Hippocampal formation (tissue), 2 donors: Measurements from ENCODE around the gene PRKG1.
"Not testable (repeated sequence)": the region's sequence is repeated elsewhere in the genome, so short reads cannot be mapped to it uniquely, and the experiment has no call there.

Experiments
- DNase-seq, 2 donors: peaks; one replicate each; lab custom pipeline; 2025; lab: John Stamatoyannopoulos, UW

The PRKG1 gene

GRCh38 chr10:51321300-51321699, 247.0 kb downstream of the PRKG1 start:
- no peak for DNase-seq

GRCh38 chr10:51321980-51322379, 247.7 kb downstream of the PRKG1 start:
- DNase-seq = no peak

DNA sequence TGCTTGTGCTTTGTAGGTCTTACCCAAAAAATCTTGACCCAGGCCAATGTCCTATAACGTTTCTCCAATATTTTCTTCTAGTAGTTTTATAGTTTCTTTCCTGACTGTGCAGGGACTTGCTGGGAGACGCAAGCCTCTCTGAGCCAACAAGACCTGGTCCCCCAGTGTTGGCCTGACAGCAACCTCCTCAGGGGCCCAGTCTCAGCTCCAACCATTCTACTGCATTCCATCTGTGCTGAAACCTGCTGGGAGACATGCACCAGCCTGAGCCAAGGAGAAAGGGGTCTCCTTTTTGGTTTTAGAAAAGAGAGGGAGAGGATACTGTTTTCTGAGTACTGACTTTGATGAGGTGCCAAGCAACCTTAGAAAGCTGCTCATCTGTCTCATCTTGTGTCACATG, 251.4 kb downstream of the PRKG1 start:
- DNase-seq = no peak

DNA sequence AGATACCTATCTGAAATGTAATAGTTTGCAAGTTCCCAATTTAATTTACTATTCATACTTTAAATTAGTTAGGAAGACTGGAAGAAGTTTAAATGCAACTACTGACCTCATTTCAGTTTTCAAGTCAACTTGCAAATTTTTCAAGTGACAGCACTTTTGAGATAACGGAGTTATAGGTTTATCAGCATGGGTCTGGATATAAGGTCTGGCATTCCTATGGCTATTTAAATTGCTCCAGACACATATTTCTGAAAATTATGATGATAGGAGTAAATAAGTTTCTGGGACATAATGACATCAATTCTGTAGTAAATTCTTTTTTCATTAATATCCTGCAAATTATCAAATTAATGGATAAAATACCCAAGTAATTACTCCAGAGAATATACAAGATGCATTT, 251.9 kb downstream of the PRKG1 start:
- no peak for DNase-seq

DNA sequence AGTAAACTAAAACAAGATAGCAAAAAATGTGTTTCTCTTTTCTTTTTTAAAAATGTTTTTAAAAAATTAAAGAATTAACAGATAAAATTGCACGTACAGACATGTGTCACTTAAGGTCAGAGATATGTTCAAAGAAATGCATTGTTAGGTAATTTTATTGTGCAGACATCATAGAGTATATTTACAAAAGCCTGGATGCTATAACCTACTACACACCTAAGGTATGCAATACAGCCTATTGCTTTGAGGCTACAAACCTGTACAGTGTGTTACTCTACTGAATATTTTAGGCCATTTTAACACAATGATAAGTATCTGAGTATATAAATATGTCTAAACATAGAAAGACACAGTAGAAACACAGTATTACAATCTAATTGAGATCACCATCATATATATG, 253.1 kb downstream of the PRKG1 start:
- DNase-seq = no peak

DNA sequence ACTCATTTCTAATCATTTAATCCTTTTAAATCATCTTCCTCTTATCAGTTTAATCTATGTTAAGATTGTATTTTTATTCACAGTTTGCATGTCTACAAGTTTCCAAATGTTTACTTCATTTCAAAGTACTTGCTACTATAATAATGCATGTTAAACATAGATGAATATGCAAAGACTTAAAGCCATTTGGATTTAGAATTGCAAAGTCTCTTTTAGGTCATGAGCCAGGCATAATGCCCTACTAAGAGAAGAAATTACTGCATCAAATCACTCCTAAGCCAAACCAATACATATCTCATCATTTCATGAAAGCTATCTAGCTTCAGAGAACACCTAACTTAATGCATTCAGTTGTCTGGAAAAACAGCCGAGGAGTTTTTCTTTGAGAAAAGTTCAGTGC, 266.1 kb downstream of the PRKG1 start:
- DNase-seq = no peak

DNA sequence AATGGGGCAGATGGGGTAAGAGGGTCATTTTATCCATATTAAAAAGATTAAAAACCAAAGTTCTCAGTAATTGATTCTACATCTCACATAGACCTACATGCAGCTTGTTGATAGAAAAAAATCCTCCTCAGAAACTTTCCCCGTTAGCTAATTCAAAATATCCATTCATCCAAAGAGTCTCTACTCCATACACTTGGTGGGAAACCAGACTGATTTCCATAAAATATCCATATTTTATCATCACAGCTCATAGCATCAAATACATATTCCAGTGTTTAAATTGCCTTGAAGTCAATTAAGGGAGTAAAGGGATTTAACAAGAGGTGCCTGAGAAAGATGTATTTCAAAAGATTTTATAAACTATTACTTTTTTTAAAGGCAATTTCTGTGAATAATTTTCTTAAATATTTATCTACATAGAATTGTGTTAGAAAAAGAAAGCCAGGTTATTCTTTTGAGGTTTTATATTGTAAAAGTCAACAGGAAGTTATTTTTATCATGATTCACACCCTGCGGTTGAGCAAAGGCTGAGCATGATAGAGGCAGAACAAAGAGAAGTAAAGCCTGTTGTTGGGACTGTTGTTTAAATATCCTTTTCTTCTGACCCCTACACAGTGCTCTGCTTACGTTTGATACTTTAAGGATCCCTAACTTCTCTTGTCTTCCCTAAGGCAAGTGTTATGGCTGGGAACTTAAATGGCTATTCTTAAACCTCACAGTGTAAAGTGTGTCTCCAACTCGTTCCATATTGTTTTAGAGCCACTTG, 266.7 kb downstream of the PRKG1 start:
- DNase-seq = no peak

GRCh38 chr10:51341745-51342144, 267.5 kb downstream of the PRKG1 start:
- DNase-seq = not testable (repeated sequence)

DNA sequence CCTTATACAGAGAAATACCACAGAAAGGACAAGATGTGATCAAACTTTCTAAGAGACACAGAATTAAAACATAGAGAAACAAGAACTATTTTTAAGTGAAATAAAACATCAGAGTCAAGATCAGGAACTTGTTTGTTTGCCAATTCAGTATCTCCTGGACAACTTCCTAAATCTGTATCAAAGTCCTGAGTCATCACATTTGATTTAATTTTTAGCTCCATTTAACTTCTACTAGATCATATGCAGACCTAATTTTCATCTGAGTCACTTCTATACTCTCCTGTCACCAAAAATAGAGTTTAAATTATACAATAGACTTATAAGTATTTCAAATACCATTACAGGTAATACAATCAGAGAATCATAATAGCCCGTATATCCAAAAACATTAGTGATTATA, 268.1 kb downstream of the PRKG1 start:
- DNase-seq = no peak

GRCh38 chr10:51343391-51343790, 269.1 kb downstream of the PRKG1 start:
- no peak for DNase-seq

DNA sequence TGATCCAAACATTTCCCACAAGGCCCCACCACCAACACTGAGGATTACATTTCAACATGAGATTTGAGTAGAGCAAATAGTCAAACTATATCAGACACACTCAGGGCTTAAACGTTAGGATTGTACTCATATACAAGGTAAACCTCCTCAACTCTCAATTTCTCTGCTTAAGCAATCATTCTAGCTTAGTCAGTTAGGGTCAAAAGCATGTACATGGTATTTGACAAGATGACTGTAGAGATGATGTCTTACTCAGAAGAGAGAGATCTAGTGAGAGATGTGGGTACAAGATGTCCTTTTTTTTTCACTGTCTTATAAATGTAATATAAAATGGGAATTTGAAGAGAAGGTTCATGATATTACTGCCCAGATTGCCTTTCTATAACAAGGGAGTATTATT, 270.1 kb downstream of the PRKG1 start:
- no peak for DNase-seq

DNA sequence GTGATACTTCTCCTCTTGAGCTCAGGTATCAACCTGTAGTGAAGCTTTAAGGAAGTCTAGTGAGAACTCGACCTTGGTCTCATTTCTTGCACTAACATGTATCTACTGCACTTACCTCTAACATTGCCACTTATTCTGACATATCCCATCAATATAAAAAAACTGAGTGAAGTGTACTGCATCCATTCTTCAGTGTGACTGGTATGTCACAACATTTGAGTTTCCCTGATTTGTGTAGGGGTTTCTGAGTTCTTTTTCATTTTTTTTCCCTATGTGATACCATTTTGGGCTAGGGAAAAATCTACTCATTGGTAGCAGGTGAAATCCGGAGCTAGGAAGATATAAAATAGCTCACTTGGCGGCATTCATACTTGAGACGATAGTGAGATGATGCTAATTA, 274.3 kb downstream of the PRKG1 start:
- DNase-seq = no peak

GRCh38 chr10:51357170-51357569, 282.9 kb downstream of the PRKG1 start:
- no peak for DNase-seq

GRCh38 chr10:51358227-51358626, 283.9 kb downstream of the PRKG1 start:
- DNase-seq = no peak

DNA sequence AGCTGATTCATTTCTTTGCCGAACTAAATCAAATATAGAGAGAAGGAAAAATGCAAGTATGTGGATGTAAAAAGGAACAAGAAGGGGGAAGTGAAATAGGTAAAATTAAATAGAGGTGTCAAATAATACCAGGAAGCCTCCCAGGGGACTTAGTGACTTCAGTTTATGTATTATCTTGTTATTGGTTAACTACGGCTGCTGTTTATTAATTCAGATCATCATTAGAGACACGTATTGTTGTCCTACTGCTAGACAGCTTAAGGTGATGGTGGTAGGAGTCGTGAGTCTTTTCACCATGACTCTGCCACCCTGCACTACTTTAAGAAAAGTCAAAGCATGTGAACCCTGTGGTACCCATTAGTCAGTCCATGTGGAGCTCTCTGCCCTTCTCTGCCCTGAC, 289.1 kb downstream of the PRKG1 start:
- DNase-seq = no peak

DNA sequence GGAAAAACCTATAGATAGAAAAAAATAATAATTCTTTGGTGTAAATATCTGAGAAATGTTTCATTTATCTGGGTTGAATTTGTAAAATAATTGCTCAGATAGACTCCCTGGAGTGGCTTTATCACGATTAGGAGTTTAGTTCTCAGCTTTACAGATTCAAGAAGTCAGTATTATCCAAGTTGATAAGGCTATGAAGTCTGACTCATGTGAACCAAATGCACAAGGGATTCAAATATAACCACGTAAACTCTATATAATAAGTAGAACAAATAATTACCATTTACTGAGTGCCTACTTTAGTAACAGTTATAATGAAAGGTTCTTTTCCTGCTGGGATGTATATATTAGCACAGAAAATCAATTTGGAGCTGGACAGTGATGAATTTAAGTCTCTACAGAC, 290.4 kb downstream of the PRKG1 start:
- DNase-seq = no peak

- no peak for DNase-seq
These were observed 291.8 kb downstream of the PRKG1 start for GRCh38 chr10:51366044-51366443.

DNA sequence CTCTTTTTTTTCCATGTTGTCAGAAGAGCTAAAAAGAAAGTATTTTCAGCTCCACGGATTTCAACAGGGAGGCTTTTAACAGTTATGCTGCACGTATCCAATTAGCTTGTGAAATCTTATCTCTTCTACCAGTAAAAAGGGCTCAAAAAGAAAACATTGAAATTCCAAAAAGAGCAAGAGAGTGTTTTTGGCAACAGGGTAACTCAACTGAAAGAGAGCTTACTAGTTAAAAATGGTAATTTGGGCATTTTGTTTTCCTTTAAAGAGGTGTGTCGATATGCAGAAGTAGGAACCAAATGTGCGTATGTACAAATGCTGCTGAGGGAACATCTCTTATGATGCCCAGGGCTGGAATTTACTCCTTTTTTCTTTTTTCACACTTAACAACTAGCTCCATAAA, 292.8 kb downstream of the PRKG1 start:
- DNase-seq = no peak

DNA sequence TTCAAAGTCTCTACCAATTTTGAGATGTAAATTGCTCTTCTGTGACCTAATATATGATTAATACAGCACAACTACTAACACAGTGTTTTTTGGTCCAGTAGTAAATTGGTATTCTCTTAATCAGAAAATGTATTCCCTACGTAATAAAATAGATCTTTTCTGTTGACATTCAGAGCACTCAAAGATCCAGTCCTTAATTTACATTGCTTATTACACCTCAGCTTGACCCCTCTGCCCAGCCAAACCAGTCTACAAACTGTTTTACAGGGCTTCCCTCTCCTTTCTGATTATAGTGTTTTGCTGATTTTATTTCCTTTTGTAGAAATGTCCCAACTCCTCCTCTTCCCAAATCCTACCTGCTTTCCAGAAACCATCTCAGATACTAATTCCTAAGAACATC, 293.4 kb downstream of the PRKG1 start:
- DNase-seq = no peak

DNA sequence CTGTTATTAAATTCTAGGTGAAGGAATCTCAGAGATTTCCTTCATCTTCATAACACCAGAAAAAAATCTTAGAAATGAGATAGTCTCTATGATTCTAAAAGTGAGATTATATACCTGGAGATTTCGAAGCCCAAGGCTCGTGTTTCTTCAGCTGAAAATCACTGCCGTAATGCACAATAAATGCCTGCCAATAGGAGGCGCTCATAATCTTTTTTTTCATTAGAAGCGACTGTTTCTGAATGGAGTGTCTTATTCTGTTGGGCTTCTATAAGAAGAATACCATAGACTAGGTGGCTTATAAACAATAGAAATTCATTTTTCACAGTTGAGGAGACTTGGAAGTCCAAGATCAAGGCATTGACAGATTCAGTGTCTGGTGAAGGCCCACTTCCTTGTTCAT, 294.7 kb downstream of the PRKG1 start:
- no peak for DNase-seq

GRCh38 chr10:51369903-51370302, 295.6 kb downstream of the PRKG1 start:
- DNase-seq = no peak

DNA sequence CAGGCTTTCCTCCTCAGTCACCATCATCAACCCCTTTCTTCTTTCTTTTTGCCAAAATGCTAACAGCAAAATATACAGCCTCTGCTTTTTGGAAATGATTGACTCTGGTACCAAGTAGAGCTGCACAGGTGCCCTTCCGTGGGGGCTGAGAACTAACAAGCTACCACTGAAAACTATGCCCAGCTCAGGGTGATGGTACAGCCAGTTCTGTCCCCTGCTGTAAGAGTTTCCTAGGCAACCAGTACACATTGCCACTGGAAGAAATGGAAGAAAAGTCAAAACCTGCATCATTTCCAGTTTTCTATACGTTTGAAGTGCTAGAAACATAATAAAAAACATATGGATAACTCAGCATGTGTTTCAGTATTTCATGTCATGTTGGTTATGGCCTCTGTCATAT, 297.5 kb downstream of the PRKG1 start:
- no peak for DNase-seq

DNA sequence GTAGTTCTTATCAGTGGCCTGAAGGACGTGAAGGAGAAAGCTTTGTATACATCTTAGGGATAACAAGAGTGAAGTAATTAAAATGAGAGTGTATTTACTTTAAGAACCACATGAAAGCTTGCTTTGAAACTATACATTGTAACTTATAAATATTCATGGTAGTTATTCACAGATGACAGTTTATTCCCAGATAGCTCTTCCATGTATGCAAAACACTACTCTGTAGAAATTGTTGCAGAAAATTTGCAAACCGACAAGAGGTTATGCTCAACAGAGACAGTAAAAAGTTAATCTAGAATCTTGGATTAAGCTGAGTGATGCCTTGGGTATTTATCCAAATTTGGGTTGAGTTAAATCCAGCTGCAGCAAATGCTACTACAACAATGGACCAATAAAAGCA, 301.5 kb downstream of the PRKG1 start:
- DNase-seq = no peak
